Subcutaneous adipose tissue (tissue), 4 donors: ENCODE measurements around the gene TFR2. TPM values are rescaled to one million over a fixed set of nuclear protein-coding genes. Genes with fewer than 3 reads are reported as not detected.

Experiments used
- CTCF ChIP-seq: fragments of 450-650 bp; IDR thresholded peaks from one replicate; pipeline ENCODE4 v1.5.1; 2016; ENCODE audit warnings: low read depth, mild to moderate bottlenecking, control low read depth, antibody characterized with exemption, moderate library complexity
- total RNA-seq, 4 donors: library from RNA; depleted of rRNA; stranded (reverse); fragments of >200 nt; gene quantifications; one replicate each; pipeline ENCODE4 v1.1.0, GENCODE V29; 2016

TFR2 gene
- total RNA-seq, 4 donors from 2014 or later: 0.49 to 0.94 (median 0.88) TPM; not detected in 1

GRCh38 chr7:100632951-100633717 is 8.2 kb downstream of the TFR2 start:
- no peak for TF ChIP-seq CTCF

DNA sequence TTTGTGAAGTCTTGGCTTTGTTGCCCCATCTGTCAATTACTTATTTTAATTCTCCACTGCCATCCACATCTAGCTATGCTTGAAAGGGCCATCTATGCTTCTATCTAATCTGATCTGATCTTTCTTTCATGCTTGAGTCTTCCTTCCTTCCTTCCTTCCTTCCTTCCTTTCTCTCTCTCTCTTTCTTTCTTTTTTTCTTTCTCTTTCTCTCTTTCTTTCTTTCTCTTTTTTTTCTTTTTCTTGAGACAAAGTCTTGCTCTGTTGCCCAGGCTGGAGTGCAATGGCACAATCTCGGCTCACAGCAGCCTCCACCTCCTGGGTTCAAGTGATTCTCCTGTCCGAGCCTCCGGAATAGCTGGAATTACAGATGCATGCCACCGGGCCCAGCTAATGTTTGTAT is 11.3 kb downstream of the TFR2 start:
- no peak for TF ChIP-seq CTCF

- no peak for TF ChIP-seq CTCF
These were observed 12.1 kb downstream of the TFR2 start for GRCh38 chr7:100629117-100629716.

DNA sequence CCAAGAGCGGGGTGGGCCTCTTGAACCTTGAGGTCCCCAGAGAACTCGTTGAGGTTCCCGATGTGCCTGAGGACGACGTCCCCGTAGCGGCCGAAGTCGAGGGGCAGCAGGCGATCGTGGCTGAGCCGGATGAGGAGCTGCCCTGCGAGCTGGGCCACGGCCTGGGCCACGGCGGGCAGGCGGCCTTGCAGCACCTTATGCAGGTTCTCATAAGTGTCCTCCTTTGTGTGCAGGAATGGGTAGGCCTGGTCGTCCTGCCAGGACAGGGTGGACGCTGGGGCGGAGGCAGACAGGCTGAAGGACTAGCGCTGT is 14.2 kb downstream of the TFR2 start:
- TF ChIP-seq CTCF: no peak

DNA sequence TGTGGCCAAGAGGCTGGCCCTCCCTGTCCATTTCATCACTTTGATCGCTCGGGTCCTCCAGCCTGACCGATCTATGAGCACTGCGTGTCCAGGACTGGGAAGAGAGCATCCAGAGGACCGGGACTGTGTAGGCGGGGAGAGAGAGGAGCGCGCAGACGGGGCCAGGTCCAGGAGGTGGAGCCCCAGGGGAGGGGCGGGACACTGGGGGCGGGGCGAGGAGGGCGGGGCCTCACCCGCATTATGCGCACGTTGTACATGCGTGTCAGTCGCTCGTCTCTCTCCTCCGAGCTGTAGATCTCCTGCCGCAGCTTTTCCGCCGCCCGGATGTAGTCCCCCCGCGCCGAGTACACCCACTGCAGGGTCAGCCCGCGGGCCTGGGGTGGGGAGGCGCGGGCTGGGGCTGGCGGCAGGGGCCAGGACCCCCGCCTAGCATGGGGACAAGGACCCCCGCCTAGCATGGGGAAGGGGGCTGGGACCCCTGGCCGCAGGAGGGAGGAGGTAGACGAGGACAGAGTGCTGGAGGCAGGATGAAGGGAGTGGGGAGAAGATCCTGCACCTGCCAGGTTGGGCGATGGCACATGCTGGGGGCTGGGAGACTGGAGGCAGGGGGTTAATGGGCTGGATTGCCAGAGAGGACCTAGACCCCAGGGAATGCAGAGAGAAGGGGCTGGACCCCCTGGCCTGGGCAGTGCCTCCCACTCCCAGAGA is 14.7 kb downstream of the TFR2 start:
- TF ChIP-seq CTCF: no peak

- TF ChIP-seq CTCF: no peak
These were observed 15.3 kb downstream of the TFR2 start for GRCh38 chr7:100626055-100626454.
